Activated CD4-positive, alpha-beta T cell treated with anti-CD3 and anti-CD28 coated beads, Interleukin-2, amount 10 ng/mL, durations not matched to agents 24 days and 14 days (primary cell): ENCODE results near the gene PGM2. TPM values are rescaled to one million over a fixed set of nuclear protein-coding genes. Genes with fewer than 3 reads are reported as not detected.
"Not testable (repeated sequence)": the region's sequence is repeated elsewhere in the genome, so short reads cannot be mapped to it uniquely, and the experiment has no call there.

ENCODE experiments used
- DNase-seq: peaks from one replicate; pipeline ENCODE4 v3.0.0; 2022
- H3K27ac Mint-ChIP-seq: one replicate; pipeline ENCODE4 v1.8.0; 2022; ENCODE audit warnings: mild to moderate bottlenecking, mixed read lengths
- H3K27me3 Mint-ChIP-seq: one replicate; pipeline ENCODE4 v1.8.0; 2022; ENCODE audit warnings: mixed read lengths
- H3K36me3 Mint-ChIP-seq: one replicate; pipeline ENCODE4 v1.8.0; 2022; ENCODE audit warnings: low read depth, mild to moderate bottlenecking, mixed read lengths
- H3K4me1 Mint-ChIP-seq: one replicate; pipeline ENCODE4 v1.8.0; 2021; ENCODE audit warnings: mixed read lengths
- H3K4me3 Mint-ChIP-seq: one replicate; pipeline ENCODE4 v1.8.0; 2022; ENCODE audit warnings: mild to moderate bottlenecking, moderate library complexity, mixed read lengths
- H3K9me3 Mint-ChIP-seq: one replicate; pipeline ENCODE4 v1.8.0; 2021; ENCODE audit warnings: mixed read lengths
- intact Hi-C: fragments of 100-400 bp; cut with micrococcal nuclease; formaldehyde crosslinking; loops from one replicate; pipeline ENCODE4 v1.15.1; 2023
- total RNA-seq: library from RNA; stranded (reverse); gene quantifications from 2 replicates; pipeline ENCODE4 v1.2.3, GENCODE V29; 2022

Gene PGM2
- total RNA-seq, 1 donor from 2014 or later: 53.4 TPM

GRCh38 chr4:37799941-37800554 lies 26.4 kb upstream of the PGM2 start:
- Mint-ChIP-seq H3K9me3 (no peaks in the 10 kb centered on the region), H3K27ac (no peak overlapping the region), H3K4me3 (no peak overlapping the region), H3K36me3 (no peaks in the 10 kb centered on the region), H3K27me3 (peaks cover 20% of the 10 kb centered on the region), H3K4me1 (no peaks in the 10 kb centered on the region)
- intact Hi-C loops: loop anchor here (10.0 kb wide), 1 partner anchor 935 kb away; no protein-coding TSS in a partner anchor
- no peak for DNase-seq

GRCh38 chr4:37802068-37802666 lies 24.3 kb upstream of the PGM2 start:
- Mint-ChIP-seq H3K4me1 (no peaks in the 10 kb centered on the region), H3K9me3 (no peaks in the 10 kb centered on the region), H3K27me3 (peaks cover 18% of the 10 kb centered on the region), H3K4me3 (no peak overlapping the region), H3K27ac (no peak overlapping the region), H3K36me3 (no peaks in the 10 kb centered on the region)
- DNase-seq: no peak
- intact Hi-C loops: loop anchor here (10.0 kb wide), 1 partner anchor 933 kb away; no protein-coding TSS in a partner anchor

- Mint-ChIP-seq H3K27ac (no peak overlapping the region), H3K4me1 (no peaks in the 10 kb centered on the region), H3K36me3 (no peaks in the 10 kb centered on the region), H3K27me3 (peaks cover 20% of the 10 kb centered on the region), H3K9me3 (no peaks in the 10 kb centered on the region), H3K4me3 (no peak overlapping the region)
- DNase-seq: peak; percentile 70
- intact Hi-C loops: loop anchor here (1.0 to 10.0 kb wide), 3 partner anchors 175 to 931 kb away; no protein-coding TSS in a partner anchor
Observed at GRCh38 chr4:37803348-37803973, 23.0 kb upstream of the PGM2 start.

GRCh38 chr4:37805091-37805490 lies 21.4 kb upstream of the PGM2 start:
- Mint-ChIP-seq H3K9me3 (no peaks in the 10 kb centered on the region), H3K4me1 (no peaks in the 10 kb centered on the region), H3K27ac (no peak overlapping the region), H3K36me3 (no peaks in the 10 kb centered on the region), H3K27me3 (peaks cover 13% of the 10 kb centered on the region), H3K4me3 (no peak overlapping the region)
- no peak for DNase-seq
- intact Hi-C loops: loop anchor here (10.0 kb wide), 1 partner anchor 930 kb away; no protein-coding TSS in a partner anchor

GRCh38 chr4:37812713-37813112 lies 13.8 kb upstream of the PGM2 start:
- Mint-ChIP-seq H3K27ac (no peak overlapping the region), H3K4me1 (peaks cover 15% of the 10 kb centered on the region), H3K36me3 (no peaks in the 10 kb centered on the region), H3K27me3 (peaks cover 16% of the 10 kb centered on the region), H3K4me3 (no peak overlapping the region), H3K9me3 (peaks cover 5% of the 10 kb centered on the region)
- intact Hi-C loops: no loop called here
- no peak for DNase-seq

GRCh38 chr4:37815591-37815990 lies 10.9 kb upstream of the PGM2 start:
- DNase-seq: no peak
- Mint-ChIP-seq H3K9me3 (peaks cover 5% of the 10 kb centered on the region), H3K27me3 (peaks cover 13% of the 10 kb centered on the region), H3K4me3 (peak overlapping the region; percentile 4), H3K36me3 (no peaks in the 10 kb centered on the region), H3K4me1 (peaks cover 15% of the 10 kb centered on the region), H3K27ac (no peak overlapping the region)
- intact Hi-C loops: no loop called here

- intact Hi-C loops: no loop called here
Observed at GRCh38 chr4:37816006-37816405, 10.5 kb upstream of the PGM2 start.

GRCh38 chr4:37816719-37817118 lies 9.8 kb upstream of the PGM2 start:
- peaks cover 5% of the 10 kb centered on the region for H3K9me3 Mint-ChIP-seq
- peaks cover 7% of the 10 kb centered on the region for H3K27me3 Mint-ChIP-seq
- no peaks in the 10 kb centered on the region for H3K36me3 Mint-ChIP-seq
- peak overlapping the region; percentile 1 for H3K27ac Mint-ChIP-seq
- no peak overlapping the region for H3K4me3 Mint-ChIP-seq
- DNase-seq: no peak
- peaks cover 15% of the 10 kb centered on the region for H3K4me1 Mint-ChIP-seq
- intact Hi-C loops: no loop called here

More at GRCh38 chr4:37816006-37816405, 10.5 kb upstream of the PGM2 start:
- peak; percentile 67 for DNase-seq
- peak overlapping the region; percentile 36 for H3K4me3 Mint-ChIP-seq
- H3K27ac Mint-ChIP-seq: no peak overlapping the region
- H3K4me1 Mint-ChIP-seq: peaks cover 15% of the 10 kb centered on the region
- no peaks in the 10 kb centered on the region for H3K36me3 Mint-ChIP-seq
- peaks cover 5% of the 10 kb centered on the region for H3K9me3 Mint-ChIP-seq
- peaks cover 9% of the 10 kb centered on the region for H3K27me3 Mint-ChIP-seq

- Mint-ChIP-seq H3K4me1 (peaks cover 15% of the 10 kb centered on the region), H3K4me3 (no peak overlapping the region), H3K27me3 (peaks cover 2% of the 10 kb centered on the region), H3K36me3 (no peaks in the 10 kb centered on the region), H3K27ac (no peak overlapping the region), H3K9me3 (peaks cover 5% of the 10 kb centered on the region)
- no peak for DNase-seq
- intact Hi-C loops: no loop called here
Observed at GRCh38 chr4:37818752-37819151, 7.7 kb upstream of the PGM2 start.

GRCh38 chr4:37820458-37820857 lies 6.0 kb upstream of the PGM2 start:
- peaks cover 19% of the 10 kb centered on the region for H3K4me1 Mint-ChIP-seq
- intact Hi-C loops, H3K27me3 Mint-ChIP-seq, H3K27ac Mint-ChIP-seq, H3K9me3 Mint-ChIP-seq, H3K4me3 Mint-ChIP-seq, DNase-seq, H3K36me3 Mint-ChIP-seq: not testable (repeated sequence)

GRCh38 chr4:37821953-37822605 lies 4.4 kb upstream of the PGM2 start:
- peaks cover 11% of the 10 kb centered on the region for H3K4me1 Mint-ChIP-seq
- H3K36me3 Mint-ChIP-seq: no peaks in the 10 kb centered on the region
- DNase-seq: no peak
- peaks cover 1% of the 10 kb centered on the region for H3K27me3 Mint-ChIP-seq
- intact Hi-C loops: no loop called here
- H3K27ac Mint-ChIP-seq: no peak overlapping the region
- H3K9me3 Mint-ChIP-seq: no peaks in the 10 kb centered on the region
- H3K4me3 Mint-ChIP-seq: no peak overlapping the region

- intact Hi-C loops: loop anchor here (5.0 kb wide), 1 partner anchor 47 kb away; no protein-coding TSS in a partner anchor
- H3K27ac Mint-ChIP-seq: peak overlapping the region; percentile 91
- peaks cover 32% of the 10 kb centered on the region for H3K4me1 Mint-ChIP-seq
- H3K27me3 Mint-ChIP-seq, DNase-seq, H3K9me3 Mint-ChIP-seq: not testable (repeated sequence)
- H3K36me3 Mint-ChIP-seq: peaks cover 17% of the 10 kb centered on the region
- peak overlapping the region; percentile 95 for H3K4me3 Mint-ChIP-seq
Observed at GRCh38 chr4:37825501-37825900, 985 bp upstream of the PGM2 start.

GRCh38 chr4:37825968-37826294 lies 555 bp upstream of the PGM2 start:
- DNase-seq: peak; percentile 73
- Mint-ChIP-seq H3K4me3 (peak overlapping the region; percentile 95), H3K9me3 (no peaks in the 10 kb centered on the region), H3K27ac (peak overlapping the region; percentile 91), H3K36me3 (peaks cover 21% of the 10 kb centered on the region), H3K27me3 (peaks cover 1% of the 10 kb centered on the region), H3K4me1 (peaks cover 32% of the 10 kb centered on the region)
- intact Hi-C loops: loop anchor here (1.0 to 5.0 kb wide), 5 partner anchors 46 to 306 kb away; partner anchors contain the start of genes RELL1 and TBC1D1
